Endothelial cell of umbilical vein (primary cell): Measurements from ENCODE around the gene SH3PXD2B.

ENCODE experiments used
- CTCF ChIP-seq, 2 donors: IDR thresholded peaks; 1 replicate in 1 of 2; 2 replicates in 1 of 2; pipeline ENCODE4 v1.5.1; 2011; ENCODE audit warnings: low read length in 2 of 2, mild to moderate bottlenecking in 2 of 2, moderate library complexity in 2 of 2, control low read depth in 1 of 2, inconsistent platforms in 1 of 2, low read depth in 1 of 2; ENCODE audit not compliant: insufficient read depth in 1 of 2; ENCODE audit errors: extremely low read depth in 1 of 2
- JUN ChIP-seq: IDR thresholded peaks from 2 replicates; pipeline ENCODE4 v1.6.1; 2011; ENCODE audit warnings: borderline replicate concordance, low read depth; ENCODE audit not compliant: insufficient read length, insufficient read depth
- MAX ChIP-seq: IDR thresholded peaks from 2 replicates; pipeline ENCODE4 v1.6.1; 2011; ENCODE audit not compliant: insufficient read depth, insufficient read length
- POLR2A ChIP-seq: IDR thresholded peaks from 2 replicates; pipeline ENCODE4 v1.6.1; 2012; ENCODE audit warnings: low read depth, mild to moderate bottlenecking, control low read depth, low read length
- POLR2AphosphoS5 ChIP-seq: IDR thresholded peaks from 2 replicates; pipeline ENCODE4 v1.6.1; 2012; ENCODE audit warnings: low read depth, mild to moderate bottlenecking, control low read depth, low read length, moderate library complexity; ENCODE audit not compliant: insufficient read depth

DNA sequence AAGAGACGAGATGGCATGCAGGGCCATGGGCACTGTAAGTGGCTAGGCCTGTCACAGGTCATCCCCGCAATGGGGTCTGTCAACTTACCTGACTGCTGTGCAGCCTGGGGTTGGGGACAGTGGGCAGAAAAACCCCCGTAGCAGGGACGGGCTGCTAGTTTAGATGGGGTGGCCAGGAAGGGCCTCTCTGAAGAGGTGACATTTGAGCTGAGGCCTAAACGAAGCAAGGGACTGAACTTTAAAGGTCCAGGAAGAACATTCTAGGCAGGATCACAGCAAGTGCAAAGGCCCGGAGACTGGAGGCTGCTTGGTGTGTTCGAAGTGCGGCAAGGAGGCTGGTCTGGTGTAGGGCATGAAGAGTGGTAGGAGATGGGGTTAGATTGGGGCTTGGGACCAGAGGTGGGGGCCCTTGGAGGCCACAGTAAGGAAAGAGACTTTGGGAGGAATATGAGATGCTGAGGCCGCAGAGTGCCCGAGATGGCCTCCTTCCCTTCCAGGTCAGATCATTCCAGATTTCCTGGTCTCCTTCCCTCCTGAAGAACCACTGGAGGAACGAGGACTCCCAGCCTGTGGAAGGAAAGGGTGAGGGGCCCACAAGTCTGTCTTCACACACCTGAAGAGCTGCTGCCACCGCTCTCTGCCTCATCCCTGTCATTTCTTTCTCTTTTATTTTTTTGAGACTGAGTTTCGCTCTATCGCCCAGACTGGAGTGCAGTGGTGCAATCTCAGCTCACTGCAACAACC is 37.9 kb upstream of the SH3PXD2B start:
- no peak for TF ChIP-seq MAX
- no peak for TF ChIP-seq POLR2A
- TF ChIP-seq CTCF (IDR thresholded peaks at IDR 0.05; ENCODE audit: extremely low read depth in 1 of 2, insufficient read depth in 1 of 2, low read depth in 1 of 2, low read length in 2 of 2) = no peak
- TF ChIP-seq JUN = no peak
- no peak for TF ChIP-seq POLR2AphosphoS5
